H1 (cell line): ENCODE data around the gene NXN. TPM values are rescaled to one million over a fixed set of nuclear protein-coding genes. Genes with fewer than 3 reads are reported as not detected.

ENCODE experiments used
- CTCF ChIA-PET: fragments of 300-600 bp; sonication (Branson Sonifier 250); formaldehyde crosslinking; loops from one replicate; lab custom pipeline; 2021; ENCODE audit not compliant: partially characterized antibody; lab: Charles Lee
- POLR2A ChIA-PET: fragments of 300-600 bp; sonication (Branson Sonifier 250); formaldehyde crosslinking; loops from one replicate; lab custom pipeline; 2021; ENCODE audit warnings: inconsistent platforms; ENCODE audit not compliant: partially characterized antibody; lab: Charles Lee
- DNase-seq, 2 experiments: peaks; one replicate each; pipeline versions ENCODE4 v3.0.0 to v3.0.0-alpha.2; 2010 to 2022; ENCODE audit warnings: low spot score in 2 of 2, low read depth in 1 of 2, mixed read lengths in 1 of 2
- FAIRE-seq: peaks from 2 replicates; lab custom pipeline; 2011; peaks lifted over from hg19 to GRCh38; lab: Jason Lieb, UNC
- H2AFZ ChIP-seq: 2 replicates; pipeline ENCODE4 v1.8.1; 2012; ENCODE audit warnings: low read length, inconsistent platforms
- H2AK5ac ChIP-seq: 2 replicates; pipeline ENCODE4 v1.6.1; 2013; ENCODE audit warnings: low read depth, low read length
- H2BK120ac ChIP-seq: replicated peaks from 2 replicates; pipeline ENCODE3; 2013; ENCODE audit warnings: low read depth, low read length, inconsistent platforms
- H2BK12ac ChIP-seq: 2 replicates; pipeline ENCODE4 v1.6.1; 2013; ENCODE audit warnings: low read depth, low read length
- H2BK15ac ChIP-seq: 2 replicates; pipeline ENCODE4 v1.6.1; 2013; ENCODE audit warnings: low read length
- H2BK20ac ChIP-seq: 2 replicates; pipeline ENCODE4 v1.6.1; 2013; ENCODE audit warnings: low read length
- H2BK5ac ChIP-seq: 2 replicates; pipeline ENCODE4 v1.6.1; 2013; ENCODE audit warnings: low read depth, low read length
- H3K14ac ChIP-seq: 2 replicates; pipeline ENCODE4 v1.6.1; 2013; ENCODE audit warnings: inconsistent platforms; ENCODE audit not compliant: insufficient read length
- H3K18ac ChIP-seq: 2 replicates; pipeline ENCODE4 v1.6.1; 2013; ENCODE audit warnings: low read length; ENCODE audit errors: extremely low read depth
- H3K23ac ChIP-seq: 2 replicates; pipeline ENCODE4 v1.6.1; 2013; ENCODE audit warnings: inconsistent platforms; ENCODE audit not compliant: insufficient read length
- H3K23me2 ChIP-seq: 2 replicates; pipeline ENCODE4 v1.6.1; 2013; ENCODE audit warnings: low read depth, low read length
- H3K27ac ChIP-seq: 2 replicates; pipeline ENCODE4 v1.6.1; 2011; ENCODE audit warnings: low read depth, low read length, inconsistent platforms
- H3K27me3 ChIP-seq, 4 experiments: replicated peaks in 1 of 4; 1 replicate in 1 of 4; 2 replicates in 3 of 4; pipeline versions ENCODE4 v1.6.1 to v1.8.1; 2011 to 2013; ENCODE audit warnings: low read length in 3 of 4, mild to moderate bottlenecking in 3 of 4, inconsistent platforms in 2 of 4, mixed read lengths in 2 of 4, moderate library complexity in 1 of 4; ENCODE audit not compliant: control insufficient read depth in 3 of 4, insufficient read depth in 3 of 4; ENCODE audit errors: extremely low read depth in 1 of 4
- H3K36me3 ChIP-seq, 4 experiments: 2 replicates each; pipeline versions ENCODE4 v1.6.1 to v1.8.1; 2011 to 2013; ENCODE audit warnings: mild to moderate bottlenecking in 4 of 4, low read length in 3 of 4, moderate library complexity in 2 of 4, control low read depth in 1 of 4, inconsistent platforms in 1 of 4; ENCODE audit not compliant: insufficient read depth in 4 of 4, control insufficient read depth in 2 of 4
- H3K4ac ChIP-seq: replicated peaks from 2 replicates; pipeline ENCODE3; 2013; ENCODE audit warnings: low read length, low read depth, mixed read lengths, inconsistent platforms; ENCODE audit not compliant: insufficient read length
- H3K4me1 ChIP-seq, 4 experiments: replicated peaks in 1 of 4; 1 replicate in 1 of 4; 2 replicates in 3 of 4; pipeline versions ENCODE4 v1.6.1 to v1.8.1; 2011 to 2013; ENCODE audit warnings: low read length in 3 of 4, inconsistent platforms in 2 of 4, mixed read lengths in 1 of 4; ENCODE audit not compliant: insufficient read depth in 4 of 4, control insufficient read depth in 3 of 4
- H3K4me2 ChIP-seq, 2 experiments: 2 replicates each; pipeline versions ENCODE4 v1.6.1 to v1.8.1; 2011 to 2013; ENCODE audit warnings: low read depth in 2 of 2, low read length in 2 of 2, control low read depth in 1 of 2, inconsistent platforms in 1 of 2, mild to moderate bottlenecking in 1 of 2; ENCODE audit not compliant: insufficient read depth in 1 of 2
- H3K4me3 ChIP-seq, 4 experiments: fragments of 200-600, 300-600 bp in 1 of 4; sonication (generic), shearing (Covaris generic), sonication (Bioruptor Twin) in 1 of 4; 2 replicates each; pipeline versions ENCODE4 v1.5.1 to v1.8.1; 2011 to 2016; ENCODE audit warnings: low read length in 4 of 4, low read depth in 3 of 4, control low read depth in 2 of 4, inconsistent platforms in 2 of 4, mild to moderate bottlenecking in 2 of 4, mixed read lengths in 1 of 4, moderate library complexity in 1 of 4; ENCODE audit not compliant: insufficient read depth in 2 of 4; ENCODE audit errors: extremely low read depth in 1 of 4
- H3K56ac ChIP-seq: replicated peaks from 2 replicates; pipeline ENCODE3; 2013; ENCODE audit warnings: low read depth, mild to moderate bottlenecking, mixed read lengths, low read length, inconsistent platforms; ENCODE audit not compliant: insufficient read length
- H3K79me1 ChIP-seq: 2 replicates; pipeline ENCODE4 v1.6.1; 2013; ENCODE audit warnings: low read depth, low read length, control low read depth
- H3K79me2 ChIP-seq, 2 experiments: 2 replicates each; pipeline versions ENCODE4 v1.6.1 to v1.8.1; 2012 to 2013; ENCODE audit warnings: low read length in 2 of 2, mild to moderate bottlenecking in 2 of 2, inconsistent platforms in 1 of 2; ENCODE audit not compliant: insufficient read depth in 2 of 2, control insufficient read depth in 1 of 2
- H3K9ac ChIP-seq, 4 experiments: replicated peaks in 1 of 4; 1 replicate in 1 of 4; 2 replicates in 3 of 4; pipeline versions ENCODE4 v1.6.1 to v1.8.1; 2011 to 2013; ENCODE audit warnings: low read depth in 3 of 4, low read length in 3 of 4, control low read depth in 2 of 4, mild to moderate bottlenecking in 2 of 4, moderate library complexity in 2 of 4, inconsistent platforms in 1 of 4; ENCODE audit errors: extremely low read depth in 1 of 4
- H3K9me3 ChIP-seq, 2 experiments: 2 replicates each; pipeline versions ENCODE4 v1.6.1 to v1.8.1; 2012 to 2013; ENCODE audit warnings: mild to moderate bottlenecking in 2 of 2, moderate library complexity in 2 of 2, control low read depth in 1 of 2, inconsistent platforms in 1 of 2, low read depth in 1 of 2, low read length in 1 of 2, mixed read lengths in 1 of 2; ENCODE audit not compliant: insufficient read depth in 2 of 2
- H4K20me1 ChIP-seq, 2 experiments: replicated peaks in 1 of 2; 2 replicates each; pipeline versions ENCODE3 to v1.8.1; 2011 to 2013; ENCODE audit warnings: inconsistent platforms in 2 of 2, low read length in 2 of 2, mild to moderate bottlenecking in 1 of 2; ENCODE audit not compliant: insufficient read depth in 2 of 2, control insufficient read depth in 1 of 2
- H4K5ac ChIP-seq: 2 replicates; pipeline ENCODE4 v1.6.1; 2013; ENCODE audit warnings: low read length, low read depth, mixed read lengths, inconsistent platforms; ENCODE audit not compliant: insufficient read length
- H4K8ac ChIP-seq: 2 replicates; pipeline ENCODE4 v1.8.0; 2013; ENCODE audit warnings: mild to moderate bottlenecking, moderate library complexity, low read length, inconsistent platforms; ENCODE audit not compliant: insufficient read depth; ENCODE audit errors: extremely low read depth
- H4K91ac ChIP-seq: replicated peaks from 2 replicates; pipeline ENCODE3; 2013; ENCODE audit warnings: low read length, mixed read lengths, inconsistent platforms; ENCODE audit not compliant: insufficient read length
- EZH2 ChIP-seq: fragments of 200-600 bp; sonication (generic); IDR thresholded peaks from 2 replicates; pipeline ENCODE4 v1.7.1; 2012; ENCODE audit warnings: low read depth, mild to moderate bottlenecking, moderate library complexity, low read length, inconsistent platforms; ENCODE audit not compliant: severe bottlenecking
- GTF2F1 ChIP-seq: IDR thresholded peaks from 2 replicates; pipeline ENCODE4 v1.6.1; 2012; ENCODE audit warnings: low read depth, low read length, improper control_type of control experiment, borderline replicate concordance
- SIN3A ChIP-seq, 2 experiments: IDR thresholded peaks in 1 of 2; conservative IDR thresholded peaks in 1 of 2; 2 replicates each; pipeline ENCODE4 v1.6.1; 2011 to 2012; ENCODE audit warnings: low read length in 2 of 2, improper control_type of control experiment in 1 of 2, low read depth in 1 of 2, mild to moderate bottlenecking in 1 of 2
- TEAD4 ChIP-seq: IDR thresholded peaks from 2 replicates; pipeline ENCODE4 v1.6.1; 2012; ENCODE audit warnings: low read depth, low read length, inconsistent platforms, mixed read lengths
- WGBS, 2 experiments: shearing (Covaris generic) in 1 of 2; methylation state at CpG; one replicate each; pipeline versions ENCODE4 v1.1.6 to v1.1.7; 2013 to 2015; ENCODE audit warnings: low lambda C conversion rate in 2 of 2, mixed read lengths in 2 of 2, inconsistent platforms in 1 of 2, low coverage in 1 of 2, missing lambda C conversion rate in 1 of 2; ENCODE audit not compliant: insufficient replicate concordance in 2 of 2, insufficient coverage in 1 of 2, insufficient read length in 1 of 2; ENCODE audit errors: extremely low coverage in 1 of 2, missing lambda C conversion rate in 1 of 2; 5-methylcytosine and 5-hydroxymethylcytosine counted together
- polyA plus RNA-seq, 7 experiments: library from polyadenylated mRNA; depleted of rRNA in 3 of 7; stranded (reverse) in 5 of 7; unstranded in 2 of 7; fragments of >200 nt in 5 of 7; fragments of 200-250 nt in 2 of 7; gene quantifications; 1 replicate in 5 of 7; 2 replicates in 1 of 7; 4 replicates in 1 of 7; pipeline versions ENCODE4 v1.2.1 to v1.2.3, GENCODE V29; 2011 to 2013; ENCODE audit warnings: missing spikeins in 2 of 7, mixed read lengths in 2 of 7
- total RNA-seq: library from RNA; stranded (reverse); fragmentation: NEBNext Ultra II Directional; extraction: Animal tissue kit (Norgen Biotek cat#: 25700); gene quantifications from 2 replicates; pipeline ENCODE4 v1.2.1, GENCODE V29; 2021

The NXN gene
- total and polyA plus RNA-seq, 2 of the 8 experiments (the other 6 are each of a cell fraction or from before 2014, with no cell fraction given): 94.1 to 107 TPM

DNA sequence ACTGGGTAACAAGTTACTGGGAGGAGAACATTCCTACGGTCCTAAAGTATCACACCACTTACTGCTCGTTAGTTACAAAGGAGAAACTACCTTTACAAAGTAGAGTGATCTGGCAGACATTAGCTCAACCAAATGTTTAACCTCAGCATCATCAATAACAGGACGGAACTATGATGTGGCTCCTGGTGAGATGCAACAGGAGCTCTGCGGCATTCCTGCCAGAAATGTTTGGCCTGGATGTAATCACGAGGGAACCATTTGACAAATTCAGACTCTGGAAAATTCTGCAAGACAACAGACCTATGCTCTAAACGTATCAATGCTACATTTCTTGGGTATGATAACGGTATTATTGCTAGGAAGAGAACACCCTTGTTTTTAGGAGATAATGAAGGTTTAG lies 117.0 kb downstream of the NXN start:
- H2BK120ac ChIP-seq: no peak overlapping the region
- H3K79me1 ChIP-seq: no peaks in the 10 kb centered on the region; the same call in 1 of the 2 replicates
- H3K23ac ChIP-seq: no peak overlapping the region
- no peaks in the 10 kb centered on the region for H3K27me3 ChIP-seq
- H3K18ac ChIP-seq: no peak overlapping the region
- H2BK20ac ChIP-seq: no peak overlapping the region
- no peak overlapping the region for H2BK15ac ChIP-seq
- H3K56ac ChIP-seq: no peak overlapping the region
- H3K79me2 ChIP-seq: peaks cover 0 to 26% of the 10 kb centered on the region in 2 experiments; a peak in 2 of 4 replicates
- H3K14ac ChIP-seq: no peak overlapping the region
- H4K5ac ChIP-seq: no peak overlapping the region
- peaks cover 0 to 5% (median 2%) of the 10 kb centered on the region in 4 experiments; a peak in 2 of 8 replicates for H3K36me3 ChIP-seq
- no peak for DNase-seq
- H4K20me1 ChIP-seq: peaks cover 4 to 5% of the 10 kb centered on the region in 2 experiments
- H2AK5ac ChIP-seq: no peak overlapping the region
- H2AFZ ChIP-seq: no peak overlapping the region
- ChIA-PET POLR2A (interaction anchor here (0.9 kb wide), 1 partner anchor 9 kb away, joined by 3 read pairs; no protein-coding TSS in a partner anchor), CTCF (interaction anchor here (0.9 to 1.9 kb wide), 6 partner anchors 10 to 118 kb away, joined by 3 to 6 read pairs (median 4); no protein-coding TSS in a partner anchor)
- no peak overlapping the region for H4K91ac ChIP-seq
- no peak overlapping the region for H3K4ac ChIP-seq
- H3K4me1 ChIP-seq: no peaks in the 10 kb centered on the region; a peak in 1 of 7 replicates
- no peak overlapping the region for H2BK5ac ChIP-seq
- no peaks in the 10 kb centered on the region for H3K23me2 ChIP-seq
- no peak overlapping the region for H4K8ac ChIP-seq
- H3K9me3 ChIP-seq: no peaks in the 10 kb centered on the region
- H3K4me3 ChIP-seq: no peak overlapping the region
- no peak overlapping the region for H2BK12ac ChIP-seq
- H3K4me2 ChIP-seq: no peak overlapping the region
- 95% methylated on average over 7 of the region's 7 CpGs; no CpG with 5 or more reads in 1 of the 2 experiments for WGBS, 2 experiments
- no peak overlapping the region for H3K27ac ChIP-seq
- no peak for FAIRE-seq
- no peak overlapping the region for H3K9ac ChIP-seq
- TF ChIP-seq GTF2F1 (no peak), SIN3A (conservative IDR thresholded peaks at IDR 0.05 in 1 of 2, IDR thresholded peaks at IDR 0.05 in 1 of 2; ENCODE audit: low read depth in 1 of 2, low read length in 2 of 2) (no peak), EZH2 (no peak), TEAD4 (no peak)
- TF ChIP-seq, all 59 proteins: peak for 0
